ENCODE data around the gene ITK. TPM values are rescaled to one million over a fixed set of nuclear protein-coding genes. Genes with fewer than 3 reads are reported as not detected.

The ITK gene
- polyA plus RNA-seq, 1 donor = 1.5 TPM

DNA sequence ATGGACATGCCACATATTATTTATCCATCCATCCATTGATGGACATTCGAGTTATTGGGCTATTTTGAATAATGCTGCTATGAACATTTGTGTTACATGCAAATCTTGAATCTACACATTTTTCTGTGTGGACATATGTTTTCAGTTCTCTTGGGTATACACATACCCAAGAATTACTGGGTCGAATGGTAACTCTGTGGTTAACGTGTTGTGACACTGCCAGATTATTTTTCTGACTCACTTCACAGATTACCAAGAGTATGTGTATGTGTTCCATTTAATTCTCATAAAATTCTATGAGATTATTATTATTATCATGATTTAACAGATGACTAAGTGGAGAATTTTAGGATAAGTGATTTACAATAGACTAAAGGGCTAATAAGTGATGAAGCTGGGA is 112.0 kb downstream of the ITK start:
- H3K4me3 ChIP-seq (ENCODE audit: low read length) = no peak overlapping the region
- H3K9me3 ChIP-seq (ENCODE audit: control insufficient read depth, low read depth, low read length) = no peaks in the 10 kb centered on the region
- no peaks in the 10 kb centered on the region for H3K27me3 ChIP-seq (ENCODE audit: control insufficient read depth, insufficient read depth, low read length)
- H3K27ac ChIP-seq (ENCODE audit: low read length) = no peak overlapping the region
- H3K36me3 ChIP-seq (ENCODE audit: control insufficient read depth, insufficient read depth, low read length) = no peaks in the 10 kb centered on the region
- no CpG with 5 or more reads among the region's 3 CpGs for WGBS (ENCODE audit: insufficient coverage, low lambda C conversion rate)
- DNase-seq = no peak
- H3K4me1 ChIP-seq (ENCODE audit: control insufficient read depth, insufficient read depth, low read length) = peaks cover 37% of the 10 kb centered on the region

DNA sequence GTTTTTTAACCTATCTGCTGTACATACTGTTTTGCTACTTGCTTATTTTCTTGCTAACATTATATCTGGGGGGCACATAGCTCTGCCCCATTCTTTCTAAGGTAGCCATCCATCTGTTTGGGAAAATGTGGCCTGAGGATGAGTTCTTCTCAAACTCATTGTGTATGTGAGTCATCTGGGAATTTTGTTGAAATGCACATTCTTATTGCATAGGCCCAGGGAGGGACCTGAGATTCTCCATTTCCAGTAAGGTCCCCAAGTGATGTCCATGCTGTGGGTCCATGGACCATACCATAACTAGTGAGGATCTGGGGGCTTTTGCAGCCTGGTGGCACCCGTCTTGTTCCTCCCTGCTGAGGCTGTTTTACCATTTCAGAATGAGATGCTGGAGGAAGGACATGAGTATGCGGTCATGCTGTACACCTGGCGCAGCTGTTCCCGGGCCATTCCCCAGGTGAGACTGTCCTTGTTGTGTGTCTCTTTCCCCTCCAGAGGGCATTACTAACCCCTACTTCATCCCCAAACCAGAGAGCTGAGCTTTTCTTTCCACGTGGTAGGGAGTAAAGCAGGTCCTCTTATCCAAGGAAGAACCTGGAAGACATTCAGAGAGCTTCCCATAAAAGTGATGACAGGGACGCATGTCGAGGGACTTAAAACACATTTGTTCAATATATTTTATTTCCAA is 113.9 kb downstream of the ITK start:
- peaks cover 29% of the 10 kb centered on the region for H3K4me1 ChIP-seq (ENCODE audit: control insufficient read depth, insufficient read depth, low read length)
- H3K4me3 ChIP-seq (ENCODE audit: low read length) = no peak overlapping the region
- H3K27ac ChIP-seq (ENCODE audit: low read length) = no peak overlapping the region
- H3K27me3 ChIP-seq (ENCODE audit: control insufficient read depth, insufficient read depth, low read length) = no peaks in the 10 kb centered on the region
- DNase-seq = no peak
- WGBS (ENCODE audit: insufficient coverage, low lambda C conversion rate) = no CpG with 5 or more reads among the region's 7 CpGs
- no peaks in the 10 kb centered on the region for H3K9me3 ChIP-seq (ENCODE audit: control insufficient read depth, low read depth, low read length)
- H3K36me3 ChIP-seq (ENCODE audit: control insufficient read depth, insufficient read depth, low read length) = no peaks in the 10 kb centered on the region

DNA sequence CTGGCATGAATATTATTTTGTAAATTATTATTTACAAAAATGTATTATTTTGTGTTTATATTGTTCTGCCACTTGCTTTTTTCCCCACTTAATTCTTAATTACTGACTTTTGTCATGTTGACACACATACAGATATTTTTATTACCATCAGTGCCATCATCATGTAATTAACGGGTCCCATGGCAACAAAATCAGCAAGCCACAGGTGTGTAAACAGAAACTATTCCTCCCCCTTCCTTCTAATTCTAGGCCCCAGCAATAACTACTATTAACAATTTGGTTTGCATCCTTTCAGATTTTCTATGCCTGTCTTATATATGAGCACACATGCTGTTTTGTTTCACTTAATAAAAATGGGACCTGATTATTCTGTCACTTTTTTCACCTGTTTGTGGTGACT is 114.6 kb downstream of the ITK start:
- WGBS (ENCODE audit: insufficient coverage, low lambda C conversion rate) = 0% methylated on average over 1 of the region's 1 CpG
- peaks cover 22% of the 10 kb centered on the region for H3K4me1 ChIP-seq (ENCODE audit: control insufficient read depth, insufficient read depth, low read length)
- no peaks in the 10 kb centered on the region for H3K27me3 ChIP-seq (ENCODE audit: control insufficient read depth, insufficient read depth, low read length)
- H3K4me3 ChIP-seq (ENCODE audit: low read length) = no peak overlapping the region
- no peaks in the 10 kb centered on the region for H3K9me3 ChIP-seq (ENCODE audit: control insufficient read depth, low read depth, low read length)
- H3K36me3 ChIP-seq (ENCODE audit: control insufficient read depth, insufficient read depth, low read length) = no peaks in the 10 kb centered on the region
- peak overlapping the region; percentile 21 for H3K27ac ChIP-seq (ENCODE audit: low read length)
- peak; percentile 35 to 75 for DNase-seq

DNA sequence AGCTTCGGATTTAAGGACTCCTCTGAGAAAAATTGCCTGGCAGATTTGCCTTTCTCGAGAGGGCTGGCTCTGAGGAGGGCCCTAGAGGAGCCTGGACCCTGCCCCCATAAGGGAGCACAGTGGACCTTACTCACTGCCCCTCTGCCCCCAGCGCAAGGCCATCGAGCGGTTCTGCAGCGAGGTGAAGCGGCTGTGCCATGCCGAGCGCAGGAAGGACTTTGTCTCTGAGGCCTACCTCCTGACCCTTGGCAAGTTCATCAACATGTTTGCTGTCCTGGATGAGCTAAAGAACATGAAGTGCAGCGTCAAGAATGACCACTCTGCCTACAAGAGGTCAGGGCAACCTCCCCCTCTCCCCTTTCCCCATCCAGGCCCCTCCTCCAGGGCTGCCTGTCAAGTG is 119.9 kb downstream of the ITK start:
- Histone ChIP-seq H3K27ac (ENCODE audit: low read length) (no peak overlapping the region), H3K36me3 (ENCODE audit: control insufficient read depth, insufficient read depth, low read length) (peaks cover 4% of the 10 kb centered on the region), H3K4me1 (ENCODE audit: control insufficient read depth, insufficient read depth, low read length) (peaks cover 5% of the 10 kb centered on the region), H3K27me3 (ENCODE audit: control insufficient read depth, insufficient read depth, low read length) (no peaks in the 10 kb centered on the region), H3K4me3 (ENCODE audit: low read length) (no peak overlapping the region), H3K9me3 (ENCODE audit: control insufficient read depth, low read depth, low read length) (no peaks in the 10 kb centered on the region)
- no CpG with 5 or more reads among the region's 10 CpGs for WGBS (ENCODE audit: insufficient coverage, low lambda C conversion rate)
- no peak for DNase-seq

DNA sequence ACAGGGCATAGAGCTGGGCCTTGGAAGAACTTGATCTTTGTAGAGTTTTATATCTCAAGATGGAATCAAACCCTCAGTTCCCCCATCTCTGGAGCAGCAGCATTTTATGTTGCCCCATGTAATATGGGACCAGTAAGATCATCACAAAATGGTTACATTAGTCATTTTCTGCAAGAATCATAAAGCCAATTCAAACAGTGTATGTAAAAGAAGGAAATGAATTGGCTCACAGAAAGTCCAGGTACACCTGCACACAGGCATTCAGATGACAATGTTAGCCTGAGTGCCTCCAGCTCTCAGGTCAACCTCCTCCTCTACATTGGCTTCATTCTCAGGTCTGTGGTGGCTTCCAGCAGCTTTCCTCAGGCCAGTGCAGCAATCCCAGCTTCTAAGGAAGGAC is 120.4 kb downstream of the ITK start:
- Histone ChIP-seq H3K27ac (ENCODE audit: low read length) (no peak overlapping the region), H3K9me3 (ENCODE audit: control insufficient read depth, low read depth, low read length) (no peaks in the 10 kb centered on the region), H3K36me3 (ENCODE audit: control insufficient read depth, insufficient read depth, low read length) (peaks cover 4% of the 10 kb centered on the region), H3K4me3 (ENCODE audit: low read length) (no peak overlapping the region), H3K4me1 (ENCODE audit: control insufficient read depth, insufficient read depth, low read length) (peaks cover under 1% of the 10 kb centered on the region), H3K27me3 (ENCODE audit: control insufficient read depth, insufficient read depth, low read length) (no peaks in the 10 kb centered on the region)
- DNase-seq = no peak

DNA sequence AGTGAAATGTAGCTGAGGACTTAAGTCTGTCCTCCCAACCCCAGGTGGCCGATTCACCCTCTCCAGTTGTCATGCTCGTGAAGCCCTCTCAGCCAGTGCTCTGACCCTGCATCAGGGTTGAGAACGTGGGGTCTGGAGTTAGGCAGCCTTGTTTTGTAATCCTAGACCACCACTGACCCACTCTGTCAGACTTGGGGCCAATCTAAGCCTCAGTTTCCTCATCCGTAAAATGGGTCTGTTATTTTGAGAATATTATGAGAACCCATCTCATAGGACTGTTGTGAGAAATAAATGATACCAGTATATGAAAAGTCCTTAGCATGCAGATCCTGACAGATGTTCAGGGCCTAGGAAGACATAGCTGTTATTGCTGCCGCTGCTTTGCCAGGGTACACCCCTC is 122.4 kb downstream of the ITK start:
- WGBS (ENCODE audit: insufficient coverage, low lambda C conversion rate) = no CpG with 5 or more reads among the region's 5 CpGs
- H3K4me1 ChIP-seq (ENCODE audit: control insufficient read depth, insufficient read depth, low read length) = no peaks in the 10 kb centered on the region
- DNase-seq = no peak
- no peaks in the 10 kb centered on the region for H3K9me3 ChIP-seq (ENCODE audit: control insufficient read depth, low read depth, low read length)
- no peak overlapping the region for H3K27ac ChIP-seq (ENCODE audit: low read length)
- no peaks in the 10 kb centered on the region for H3K27me3 ChIP-seq (ENCODE audit: control insufficient read depth, insufficient read depth, low read length)
- peaks cover 4% of the 10 kb centered on the region for H3K36me3 ChIP-seq (ENCODE audit: control insufficient read depth, insufficient read depth, low read length)
- no peak overlapping the region for H3K4me3 ChIP-seq (ENCODE audit: low read length)

DNA sequence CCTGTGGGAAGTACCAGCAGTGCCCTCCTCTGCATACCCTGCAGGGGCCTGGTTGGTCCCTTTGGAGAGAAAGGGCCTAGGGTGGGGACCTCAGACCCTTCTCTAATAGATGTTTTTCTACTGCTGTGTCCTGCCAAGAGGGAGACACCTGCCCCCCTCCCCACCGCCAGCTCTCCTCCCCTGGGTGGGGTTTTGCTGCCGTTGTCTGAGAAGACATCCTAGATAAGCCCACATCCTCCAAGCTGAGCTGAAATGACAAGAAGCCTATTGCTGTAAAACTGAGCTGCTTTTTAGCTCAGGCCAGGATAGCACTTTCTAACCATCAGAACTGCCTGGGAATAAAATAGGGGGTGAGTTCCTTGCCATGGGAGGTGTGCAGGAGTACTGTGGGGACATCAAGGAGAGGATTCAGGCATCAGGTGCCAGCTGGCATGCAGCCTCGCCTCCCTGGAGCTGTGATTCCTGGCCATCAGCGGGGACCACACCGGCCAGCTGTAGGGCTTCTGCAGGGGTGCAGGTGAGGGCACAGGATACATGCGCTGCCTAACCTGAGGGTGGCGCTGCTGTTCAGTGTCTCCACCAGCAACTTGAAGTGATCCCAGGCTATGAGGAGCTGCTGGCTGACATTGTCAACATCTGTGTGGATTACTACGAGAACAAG is 123.2 kb downstream of the ITK start:
- Histone ChIP-seq H3K27ac (ENCODE audit: low read length) (no peak overlapping the region), H3K4me3 (ENCODE audit: low read length) (no peak overlapping the region)
- no CpG with 5 or more reads among the region's 8 CpGs for WGBS (ENCODE audit: insufficient coverage, low lambda C conversion rate)

More for the DNA sequence above, 123.2 kb downstream of the ITK start:
- Histone ChIP-seq H3K27me3 (ENCODE audit: control insufficient read depth, insufficient read depth, low read length) (no peaks in the 10 kb centered on the region), H3K9me3 (ENCODE audit: control insufficient read depth, low read depth, low read length) (no peaks in the 10 kb centered on the region), H3K36me3 (ENCODE audit: control insufficient read depth, insufficient read depth, low read length) (peaks cover 4% of the 10 kb centered on the region), H3K4me1 (ENCODE audit: control insufficient read depth, insufficient read depth, low read length) (no peaks in the 10 kb centered on the region)
- no peak for DNase-seq

Other genes with a start within 250 kb of the ITK start
- gene TIMD4, start 217.6 kb upstream of the ITK start, polyA plus RNA-seq = 1.5 TPM
- gene HAVCR1, start 121.7 kb upstream of the ITK start, polyA plus RNA-seq = 0.48 TPM
- 2.3 TPM for gene HAVCR2, start 71.8 kb upstream of the ITK start, polyA plus RNA-seq
- 15.1 TPM for gene MED7, start 38.0 kb upstream of the ITK start, polyA plus RNA-seq
- not detected for gene GARIN3, start 14.6 kb upstream of the ITK start, polyA plus RNA-seq
- 27.9 TPM for gene CYFIP2, start 85.3 kb downstream of the ITK start, polyA plus RNA-seq